Kidney (tissue), 14 donors: ENCODE results near the gene SCLY. TPM values are rescaled to one million over a fixed set of nuclear protein-coding genes. Genes with fewer than 3 reads are reported as not detected.

ENCODE experiments used
- DNase-seq, 5 donors: peaks; one replicate each; pipeline ENCODE4 v3.0.0-alpha.2; 2013 to 2020
- FAIRE-seq: peaks from 2 replicates; lab custom pipeline; 2012; peaks lifted over from hg19 to GRCh38; lab: Jason Lieb, UNC
- H3K27ac ChIP-seq, 2 donors: one replicate each; pipeline ENCODE4 v1.7.0; 2013; ENCODE audit warnings: low read depth in 2 of 2, low read length in 2 of 2, inconsistent platforms in 1 of 2
- H3K27me3 ChIP-seq: one replicate; pipeline ENCODE4 v1.7.1; 2013; ENCODE audit warnings: low read length, inconsistent platforms; ENCODE audit not compliant: control insufficient read depth, insufficient read depth
- H3K36me3 ChIP-seq, 3 donors: one replicate each; pipeline versions ENCODE4 v1.7.0 to v1.7.1; 2013; ENCODE audit warnings: low read length in 3 of 3, control low read depth in 1 of 3, inconsistent platforms in 1 of 3; ENCODE audit not compliant: insufficient read depth in 3 of 3, control insufficient read depth in 2 of 3
- H3K4me1 ChIP-seq, 3 donors: one replicate each; pipeline versions ENCODE4 v1.7.0 to v1.7.1; 2013; ENCODE audit warnings: low read length in 3 of 3, inconsistent platforms in 1 of 3, low read depth in 1 of 3; ENCODE audit not compliant: control insufficient read depth in 2 of 3, insufficient read depth in 2 of 3
- H3K4me3 ChIP-seq, 3 donors: one replicate each; pipeline versions ENCODE4 v1.7.0 to v1.8.1; 2013; ENCODE audit warnings: low read length in 3 of 3, control low read depth in 1 of 3, inconsistent platforms in 1 of 3
- H3K9ac ChIP-seq, 3 donors: one replicate each; pipeline versions ENCODE4 v1.7.0 to v1.7.1; 2013; ENCODE audit warnings: low read length in 3 of 3, control low read depth in 1 of 3, inconsistent platforms in 1 of 3
- H3K9me3 ChIP-seq, 3 donors: one replicate each; pipeline versions ENCODE4 v1.7.0 to v1.7.1; 2013; ENCODE audit warnings: low read length in 3 of 3, control low read depth in 1 of 3, inconsistent platforms in 1 of 3; ENCODE audit not compliant: control insufficient read depth in 2 of 3, insufficient read depth in 1 of 3
- intact Hi-C: fragments of 100-400 bp; cut with DNase I; formaldehyde crosslinking; loops from one replicate; pipeline ENCODE4 v1.11.1; 2022
- polyA plus RNA-seq: library from polyadenylated mRNA; stranded (reverse); fragments of 350-450 nt; fragmentation: Illumina TruSeq; extraction: RNeasy Lipid Tissue Mini Kit (QIAGEN cat#74804); gene quantifications from one replicate; pipeline ENCODE4 v1.2.3, GENCODE V29; 2014; ENCODE audit warnings: low read depth, low replicate concordance; ENCODE audit not compliant: insufficient read depth
- total RNA-seq: library from RNA; stranded (reverse); fragmentation: NEBNext Ultra II Directional; extraction: Animal tissue kit (Norgen Biotek cat#: 25700); gene quantifications from one replicate; pipeline ENCODE4 v1.2.1, GENCODE V29; 2021
- TF ChIP-seq, protein P1 (sequence below): IDR thresholded peaks from 3 replicates; pipeline ENCODE4 v1.5.1; 2012; ENCODE audit warnings: mild to moderate bottlenecking, moderate library complexity, borderline replicate concordance; ENCODE audit not compliant: insufficient read depth; ENCODE audit errors: extremely low read depth
- donor health status: control.
- donor health status: control.
- donor health status: control.
- donor health status: control.
- donor health status: control.
- donor health status: DM: yes; HTN: yes; CAD: no.
- donor health status: Normal renal cell carcinoma (clear cell type).

The SCLY gene
- total and polyA plus RNA-seq, 2 donors from 2014 or later: 18.3 to 21.9 TPM

DNA sequence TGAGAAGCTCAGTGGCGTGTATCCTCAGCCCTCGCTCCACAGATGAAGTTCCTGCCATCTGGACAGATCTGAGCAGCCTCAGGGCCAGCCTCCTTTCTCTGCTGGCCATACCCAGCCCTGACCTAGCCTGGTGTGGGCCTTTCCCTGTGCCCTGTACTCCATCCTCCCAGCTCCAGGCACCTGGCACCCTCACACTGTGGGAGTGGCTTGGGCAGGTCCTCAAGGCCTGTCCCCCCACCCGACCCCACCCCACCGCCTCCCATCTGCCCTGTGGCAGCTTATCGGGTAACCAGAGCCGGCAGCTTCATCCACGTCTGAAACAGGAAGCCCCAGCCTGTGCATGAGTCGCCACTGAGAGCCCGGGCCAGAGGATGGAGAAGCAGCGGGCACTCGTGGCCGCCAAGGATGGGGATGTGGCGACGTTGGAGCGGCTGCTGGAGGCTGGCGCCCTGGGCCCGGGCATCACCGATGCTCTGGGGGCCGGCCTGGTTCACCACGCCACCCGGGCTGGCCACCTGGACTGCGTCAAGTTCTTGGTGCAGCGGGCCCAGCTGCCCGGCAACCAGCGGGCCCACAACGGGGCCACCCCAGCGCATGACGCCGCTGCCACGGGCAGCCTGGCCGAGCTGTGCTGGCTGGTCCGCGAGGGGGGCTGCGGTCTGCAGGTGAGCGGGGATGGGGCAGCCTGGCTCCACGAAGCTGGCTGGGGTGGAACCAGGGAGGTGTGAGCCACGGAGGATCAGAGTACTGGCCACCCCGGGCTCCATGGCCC is 39.4 kb downstream of the SCLY start, which contains the start of gene ESPNL:
Gene ESPNL (plus strand): TSS at position 292 of the 772 bp plus-strand sequence. CDS start 80 bp downstream, at position 372.
- FAIRE-seq (no peak), DNase-seq (peak in 2 of 5 donors; percentile 45 to 64)
- H3K9ac ChIP-seq: no peak within 1 kb of the TSS
- H3K9me3 ChIP-seq: no peaks in the 10 kb centered on the region
- TF ChIP-seq, protein P1, sequence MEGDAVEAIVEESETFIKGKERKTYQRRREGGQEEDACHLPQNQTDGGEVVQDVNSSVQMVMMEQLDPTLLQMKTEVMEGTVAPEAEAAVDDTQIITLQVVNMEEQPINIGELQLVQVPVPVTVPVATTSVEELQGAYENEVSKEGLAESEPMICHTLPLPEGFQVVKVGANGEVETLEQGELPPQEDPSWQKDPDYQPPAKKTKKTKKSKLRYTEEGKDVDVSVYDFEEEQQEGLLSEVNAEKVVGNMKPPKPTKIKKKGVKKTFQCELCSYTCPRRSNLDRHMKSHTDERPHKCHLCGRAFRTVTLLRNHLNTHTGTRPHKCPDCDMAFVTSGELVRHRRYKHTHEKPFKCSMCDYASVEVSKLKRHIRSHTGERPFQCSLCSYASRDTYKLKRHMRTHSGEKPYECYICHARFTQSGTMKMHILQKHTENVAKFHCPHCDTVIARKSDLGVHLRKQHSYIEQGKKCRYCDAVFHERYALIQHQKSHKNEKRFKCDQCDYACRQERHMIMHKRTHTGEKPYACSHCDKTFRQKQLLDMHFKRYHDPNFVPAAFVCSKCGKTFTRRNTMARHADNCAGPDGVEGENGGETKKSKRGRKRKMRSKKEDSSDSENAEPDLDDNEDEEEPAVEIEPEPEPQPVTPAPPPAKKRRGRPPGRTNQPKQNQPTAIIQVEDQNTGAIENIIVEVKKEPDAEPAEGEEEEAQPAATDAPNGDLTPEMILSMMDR: no peak
- H3K36me3 ChIP-seq: peaks cover 0 to 2% (median 0%) of the 10 kb centered on the region in 3 donors
- intact Hi-C loops: no loop called here
- no peaks in the 10 kb centered on the region for H3K27me3 ChIP-seq
- no peak within 1 kb of the TSS for H3K4me3 ChIP-seq
- H3K4me1 ChIP-seq: no peaks in the 10 kb centered on the region
- H3K27ac ChIP-seq: no peak within 1 kb of the TSS

DNA sequence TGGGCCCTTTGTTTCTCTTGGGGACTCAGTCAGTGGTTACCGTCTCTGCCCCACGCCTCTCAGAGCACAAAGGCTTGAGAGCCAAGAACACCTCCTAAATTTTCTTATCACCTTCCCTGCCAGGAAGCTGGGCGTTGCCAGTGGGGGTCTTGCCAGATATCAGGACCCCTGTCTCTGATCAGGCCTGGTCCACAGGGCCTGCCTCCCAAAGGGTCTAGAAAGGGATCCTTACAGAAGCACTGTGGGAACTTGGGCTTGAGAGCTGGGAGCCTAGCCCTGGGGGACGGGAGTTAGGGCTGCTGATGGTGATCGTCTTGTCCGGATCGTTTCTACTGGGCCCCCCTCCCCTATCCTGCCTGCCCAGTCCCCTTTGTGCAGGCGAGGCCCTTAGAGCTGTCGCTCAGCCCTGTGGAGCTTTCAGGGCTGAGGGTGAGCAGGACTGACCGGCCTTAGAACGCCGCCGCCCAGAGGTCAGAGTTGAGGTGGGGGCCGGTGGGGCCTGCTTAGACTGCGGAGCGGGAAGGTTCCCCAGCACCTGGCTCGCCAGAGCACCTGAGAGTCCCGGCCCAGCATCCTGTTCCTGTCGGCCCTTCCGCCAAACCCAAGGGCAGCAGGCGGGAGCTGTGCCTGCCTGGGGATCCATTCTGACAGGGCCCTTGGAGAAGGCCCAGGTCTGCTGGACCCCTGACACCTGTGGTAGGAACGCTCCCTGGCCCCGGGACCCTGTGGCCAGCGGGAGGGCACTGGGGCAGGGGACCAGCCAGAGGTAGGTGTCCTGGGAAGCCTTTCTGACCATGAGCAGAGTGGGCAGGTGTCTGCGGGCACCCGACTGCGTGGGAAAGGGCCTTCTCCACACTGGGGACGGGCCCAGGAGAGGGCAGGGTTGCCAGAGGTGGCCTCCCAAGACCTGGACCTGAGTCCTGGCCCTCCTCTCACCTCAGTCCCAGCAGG is 40.3 kb downstream of the SCLY start:
- DNase-seq: peak in 1 of 5 donors; percentile 66
- Histone ChIP-seq H3K4me1 (no peaks in the 10 kb centered on the region), H3K4me3 (no peak overlapping the region), H3K9me3 (no peaks in the 10 kb centered on the region), H3K27ac (no peak overlapping the region), H3K27me3 (no peaks in the 10 kb centered on the region), H3K36me3 (no peaks in the 10 kb centered on the region), H3K9ac (no peak overlapping the region)
- FAIRE-seq: no peak
- TF ChIP-seq, protein P1: no peak
- intact Hi-C loops: no loop called here

DNA sequence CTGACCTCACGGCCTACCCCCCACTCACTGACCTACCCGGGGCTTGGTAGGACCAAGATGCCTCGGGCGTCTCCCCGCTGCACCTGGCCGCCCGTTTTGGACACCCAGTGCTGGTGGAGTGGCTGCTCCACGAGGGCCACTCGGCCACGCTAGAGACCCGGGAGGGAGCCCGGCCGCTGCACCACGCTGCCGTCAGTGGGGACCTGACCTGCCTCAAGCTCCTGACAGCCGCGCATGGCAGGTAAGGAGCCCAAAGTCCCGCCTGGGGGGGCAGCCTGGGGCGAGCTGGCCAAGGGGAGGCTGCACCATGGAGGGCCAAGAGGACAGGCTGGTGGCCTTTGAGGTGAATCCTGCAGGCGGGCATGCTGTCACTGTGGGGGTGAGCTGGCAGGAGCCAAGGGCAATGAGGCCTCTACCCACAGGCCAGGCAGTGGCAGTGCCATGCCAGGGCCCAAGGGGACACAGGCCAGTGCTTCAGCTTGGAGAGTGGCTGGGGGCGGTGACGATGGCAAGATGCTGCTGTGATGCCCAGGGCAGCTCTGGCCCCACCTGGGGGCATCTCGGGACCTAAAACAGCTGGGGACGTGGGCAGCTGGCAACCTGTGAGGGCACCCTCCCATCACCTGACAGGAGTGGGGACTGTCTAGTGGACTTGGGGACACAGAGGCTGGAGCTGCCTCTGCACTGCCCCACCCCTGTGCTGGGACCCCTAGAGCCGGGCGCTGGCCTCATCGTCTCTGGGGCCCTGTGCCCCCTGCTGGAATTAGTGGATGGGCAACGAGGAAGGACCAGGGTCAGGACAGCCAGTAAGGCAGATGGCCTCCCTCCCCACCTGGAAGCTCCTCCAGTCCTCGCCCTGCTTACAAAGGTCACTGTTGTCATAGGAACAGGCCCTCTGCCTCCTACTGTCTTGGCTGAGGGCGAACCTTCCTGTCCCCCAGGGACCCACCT is 41.4 kb downstream of the SCLY start:
- no peaks in the 10 kb centered on the region for H3K27me3 ChIP-seq
- no peaks in the 10 kb centered on the region for H3K9me3 ChIP-seq
- no peak overlapping the region for H3K27ac ChIP-seq
- intact Hi-C loops: no loop called here
- no peak for FAIRE-seq
- no peaks in the 10 kb centered on the region for H3K36me3 ChIP-seq
- H3K9ac ChIP-seq: no peak overlapping the region
- DNase-seq: peak in 2 of 5 donors; percentile 45 to 67
- H3K4me3 ChIP-seq: no peak overlapping the region
- peaks cover 0 to 2% (median 0%) of the 10 kb centered on the region in 3 donors for H3K4me1 ChIP-seq
- TF ChIP-seq, protein P1: no peak
